NT2/D1 (cell line): Measurements from ENCODE around the gene CERS6.

Source experiments
- YY1 ChIP-seq: IDR thresholded peaks from 2 replicates; pipeline ENCODE4 v1.6.1; 2011; ENCODE audit not compliant: insufficient read length, insufficient read depth
- ZNF274 ChIP-seq: IDR thresholded peaks from 2 replicates; pipeline ENCODE4 v1.6.1; 2011; ENCODE audit warnings: mild to moderate bottlenecking, low read depth, low read length

DNA sequence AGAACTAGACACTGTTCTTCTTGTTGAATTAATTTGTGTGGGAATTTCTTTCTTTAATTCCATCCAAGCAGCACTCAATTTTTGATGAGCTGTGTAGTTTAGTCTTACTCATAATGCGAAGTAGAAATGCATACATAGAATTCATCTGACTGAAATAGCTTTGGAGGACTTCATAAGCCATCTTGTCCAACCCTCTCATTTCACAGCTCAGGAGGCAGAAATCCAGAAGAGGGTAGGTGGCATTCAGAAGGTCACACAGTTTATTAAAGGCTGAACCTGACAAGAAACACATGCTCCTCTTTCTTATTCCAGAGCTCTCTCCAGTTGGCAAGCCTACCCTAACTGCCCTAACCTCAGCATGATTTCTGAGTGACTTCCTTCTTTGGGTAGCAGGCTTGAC, 177.1 kb downstream of the CERS6 start:
- TF ChIP-seq ZNF274 (no peak), YY1 (no peak)
